HCT116 (cell line): ENCODE data around the gene TEKTIP1.

Source experiments
- POLR2AphosphoS5 ChIP-seq: IDR thresholded peaks from 2 replicates; pipeline ENCODE4 v1.6.1; 2011; ENCODE audit warnings: mild to moderate bottlenecking, low read depth, low read length, moderate library complexity
- ZNF274 ChIP-seq: fragments of 200-500 bp; sonication (Bioruptor generic); IDR thresholded peaks from 2 replicates; pipeline ENCODE4 v1.6.1; 2014; ENCODE audit warnings: mild to moderate bottlenecking, low read depth, low read length, inconsistent platforms
- TF ChIP-seq, protein P1 (sequence below): IDR thresholded peaks from 2 replicates; pipeline ENCODE4 v1.6.1; 2012
- TF ChIP-seq, protein P2 (sequence below), 3 experiments: fragments of 200-600 bp in 1 of 3; sonication (generic) in 1 of 3; IDR thresholded peaks in 2 of 3; conservative IDR thresholded peaks in 1 of 3; 2 replicates each; pipeline ENCODE4 v1.5.1; 2012 to 2017; ENCODE audit warnings: low read depth in 2 of 3, low read length in 2 of 3, antibody characterized with exemption in 1 of 3, borderline replicate concordance in 1 of 3, control low read depth in 1 of 3, mild to moderate bottlenecking in 1 of 3, mixed read lengths in 1 of 3, mixed run types in 1 of 3, moderate library complexity in 1 of 3; ENCODE audit not compliant: insufficient read depth in 1 of 3

DNA sequence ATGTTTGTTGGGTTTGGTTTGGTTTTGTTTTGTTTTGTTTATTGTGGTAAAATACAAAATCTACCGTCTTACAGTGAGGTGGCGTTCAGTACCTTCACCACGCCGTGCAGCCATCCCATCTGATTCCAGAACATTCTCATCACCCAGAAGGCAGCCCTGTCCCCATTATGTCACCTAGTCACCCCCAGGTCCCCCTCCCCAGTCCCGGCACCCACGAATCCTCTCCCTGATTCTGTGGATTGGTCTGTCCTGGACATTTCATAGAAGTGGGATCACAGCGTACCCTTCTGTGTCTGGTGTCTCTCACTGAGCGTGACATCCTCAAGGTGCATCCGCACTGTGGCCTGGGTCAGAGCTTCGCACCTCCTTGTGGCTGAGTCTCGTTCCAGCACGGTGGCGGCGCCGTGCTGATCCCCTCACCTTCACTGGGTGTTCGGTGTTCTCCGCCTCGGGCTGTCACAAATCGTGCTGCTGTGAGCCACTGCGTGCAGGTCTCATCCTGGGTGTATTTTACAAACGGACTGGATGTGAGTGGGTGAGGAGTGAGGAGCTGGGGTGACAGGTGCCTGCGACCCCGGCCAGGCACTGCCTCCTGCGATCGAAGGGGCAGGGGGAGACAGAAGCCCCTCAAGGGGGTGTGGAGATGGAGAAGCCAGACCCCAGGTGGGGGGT, 580 bp upstream of the TEKTIP1 start:
- TF ChIP-seq, protein P1, sequence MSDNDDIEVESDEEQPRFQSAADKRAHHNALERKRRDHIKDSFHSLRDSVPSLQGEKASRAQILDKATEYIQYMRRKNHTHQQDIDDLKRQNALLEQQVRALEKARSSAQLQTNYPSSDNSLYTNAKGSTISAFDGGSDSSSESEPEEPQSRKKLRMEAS: no peak
- peak; percentile 14; the same call in 1 of the 2 replicates for TF ChIP-seq POLR2AphosphoS5
- TF ChIP-seq ZNF274: no peak
- TF ChIP-seq, protein P2, sequence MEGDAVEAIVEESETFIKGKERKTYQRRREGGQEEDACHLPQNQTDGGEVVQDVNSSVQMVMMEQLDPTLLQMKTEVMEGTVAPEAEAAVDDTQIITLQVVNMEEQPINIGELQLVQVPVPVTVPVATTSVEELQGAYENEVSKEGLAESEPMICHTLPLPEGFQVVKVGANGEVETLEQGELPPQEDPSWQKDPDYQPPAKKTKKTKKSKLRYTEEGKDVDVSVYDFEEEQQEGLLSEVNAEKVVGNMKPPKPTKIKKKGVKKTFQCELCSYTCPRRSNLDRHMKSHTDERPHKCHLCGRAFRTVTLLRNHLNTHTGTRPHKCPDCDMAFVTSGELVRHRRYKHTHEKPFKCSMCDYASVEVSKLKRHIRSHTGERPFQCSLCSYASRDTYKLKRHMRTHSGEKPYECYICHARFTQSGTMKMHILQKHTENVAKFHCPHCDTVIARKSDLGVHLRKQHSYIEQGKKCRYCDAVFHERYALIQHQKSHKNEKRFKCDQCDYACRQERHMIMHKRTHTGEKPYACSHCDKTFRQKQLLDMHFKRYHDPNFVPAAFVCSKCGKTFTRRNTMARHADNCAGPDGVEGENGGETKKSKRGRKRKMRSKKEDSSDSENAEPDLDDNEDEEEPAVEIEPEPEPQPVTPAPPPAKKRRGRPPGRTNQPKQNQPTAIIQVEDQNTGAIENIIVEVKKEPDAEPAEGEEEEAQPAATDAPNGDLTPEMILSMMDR (IDR thresholded peaks at IDR 0.05 in 2 of 3, conservative IDR thresholded peaks at IDR 0.05 in 1 of 3; ENCODE audit: borderline replicate concordance in 1 of 3, insufficient read depth in 1 of 3, low read depth in 2 of 3, low read length in 2 of 3): peak in 1 of 3 experiments; percentile 17; a peak in 1 of 6 replicates
